GDM1 (cell line): ENCODE measurements around the gene OR14I1.
A peak's percentile ranks its signal among the peaks of the same experiment; 100 is the strongest.

Experiments
- DNase-seq: peaks from one replicate; lab custom pipeline; 2025; lab: John Stamatoyannopoulos, UW

Gene OR14I1

GRCh38 chr1:248702714-248703113 lies at the start of gene OR14I1:
TSS of gene OR14I1 (minus strand) at chr1:248702766.
- no peak for DNase-seq

DNA sequence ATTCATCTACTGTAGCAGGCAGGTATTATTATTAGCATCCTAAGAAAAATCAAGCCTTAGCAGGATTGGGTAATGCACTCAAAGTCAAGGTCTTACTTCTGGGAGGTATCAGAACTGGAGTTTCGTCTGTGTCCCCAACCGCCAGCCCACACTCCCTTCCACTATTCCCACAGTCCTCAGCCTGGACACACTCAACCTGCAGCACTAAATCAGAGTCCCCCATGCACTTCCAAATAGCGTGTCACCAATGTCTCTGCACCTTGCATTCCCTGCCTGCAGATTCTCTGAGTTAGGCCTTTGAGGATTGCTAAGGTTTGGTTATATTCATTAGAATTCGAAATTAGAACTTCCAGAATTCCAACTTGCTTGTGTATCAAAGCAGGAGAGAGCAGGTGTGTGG lies 49.1 kb upstream of the OR14I1 start:
- DNase-seq, result no peak

- no peak for DNase-seq
Measured at GRCh38 chr1:248751142-248751541, 48.6 kb upstream of the OR14I1 start.

DNA sequence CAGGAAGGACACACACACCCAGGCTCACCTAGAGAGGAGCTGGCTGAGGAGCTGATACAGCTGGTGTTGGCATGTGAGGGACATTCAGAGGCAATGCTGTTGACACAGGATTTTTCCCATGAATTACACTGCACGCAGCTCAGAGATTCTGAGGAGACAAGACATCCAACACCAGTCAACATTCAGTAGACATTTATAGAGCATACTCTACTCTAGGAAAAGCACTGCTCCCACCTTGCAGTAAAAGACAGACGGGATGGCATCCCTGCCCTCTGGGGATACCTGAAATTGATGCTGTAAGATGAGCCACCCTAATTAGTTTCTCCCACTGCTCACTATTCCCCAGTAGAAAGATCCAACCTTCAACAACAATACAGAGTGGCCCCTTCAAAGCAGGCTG lies 47.9 kb upstream of the OR14I1 start:
- no peak for DNase-seq

DNA sequence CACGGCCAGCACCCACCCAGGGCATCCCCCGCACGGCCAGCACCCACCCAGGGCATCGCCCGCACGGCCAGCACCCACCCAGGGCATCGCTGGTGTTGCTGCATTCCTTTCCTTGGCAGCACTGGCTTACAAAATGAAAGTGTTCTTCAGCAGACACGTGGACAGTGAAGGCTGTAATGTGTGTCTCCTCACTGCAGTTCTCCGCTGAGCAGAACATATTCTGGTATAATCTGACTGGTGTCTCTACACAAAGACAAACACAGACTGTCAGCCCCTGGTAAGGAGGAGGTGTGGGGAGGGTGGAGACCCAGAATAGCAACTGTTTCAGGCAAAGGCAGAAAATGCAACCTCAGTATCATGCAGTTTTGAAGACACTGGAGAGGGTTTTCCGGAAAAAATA lies 45.6 kb upstream of the OR14I1 start:
- DNase-seq, result no peak

- no peak for DNase-seq
Measured at GRCh38 chr1:248740876-248741275, 38.3 kb upstream of the OR14I1 start.

GRCh38 chr1:248739572-248740205 lies 37.1 kb upstream of the OR14I1 start:
- DNase-seq, result no peak

DNA sequence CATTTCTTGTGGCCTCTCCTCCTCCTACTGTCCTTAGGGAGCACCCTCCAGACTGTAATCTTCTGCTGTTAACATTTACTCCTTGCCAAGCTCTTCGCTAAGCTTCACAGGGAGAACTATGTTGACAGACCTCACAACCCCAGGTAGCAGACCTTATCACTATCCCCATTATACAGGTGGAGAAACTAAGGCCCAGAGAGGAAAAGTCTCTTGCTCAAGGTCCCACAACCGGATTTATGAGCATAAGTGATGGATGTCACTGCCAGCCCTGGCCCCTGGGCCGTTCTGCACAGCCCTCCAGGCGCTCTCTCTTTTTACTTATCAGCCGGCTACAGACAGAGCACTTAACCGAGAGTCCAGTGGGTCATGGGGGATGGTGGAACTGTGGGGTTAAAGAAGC lies 34.9 kb upstream of the OR14I1 start:
- no peak for DNase-seq

DNA sequence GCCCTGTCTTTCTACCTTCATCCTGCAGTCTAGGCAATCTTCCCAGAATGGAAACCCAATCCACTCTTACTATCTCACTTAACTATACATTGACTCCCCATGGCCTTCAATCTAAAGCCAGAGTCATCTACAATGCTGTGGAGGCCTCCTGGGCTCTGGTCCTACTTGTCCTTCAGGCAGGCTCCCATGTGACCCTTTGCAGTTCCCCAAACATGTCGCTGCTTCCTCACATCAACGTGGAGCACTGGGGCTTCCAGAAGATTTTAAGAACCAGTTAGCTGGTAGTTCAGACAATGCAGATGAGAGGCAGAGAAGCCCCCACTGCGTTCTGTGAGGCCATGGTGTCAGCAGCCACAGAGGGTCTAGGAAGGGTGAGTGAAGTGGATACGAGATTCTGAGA lies 34.4 kb upstream of the OR14I1 start:
- DNase-seq, result no peak

DNA sequence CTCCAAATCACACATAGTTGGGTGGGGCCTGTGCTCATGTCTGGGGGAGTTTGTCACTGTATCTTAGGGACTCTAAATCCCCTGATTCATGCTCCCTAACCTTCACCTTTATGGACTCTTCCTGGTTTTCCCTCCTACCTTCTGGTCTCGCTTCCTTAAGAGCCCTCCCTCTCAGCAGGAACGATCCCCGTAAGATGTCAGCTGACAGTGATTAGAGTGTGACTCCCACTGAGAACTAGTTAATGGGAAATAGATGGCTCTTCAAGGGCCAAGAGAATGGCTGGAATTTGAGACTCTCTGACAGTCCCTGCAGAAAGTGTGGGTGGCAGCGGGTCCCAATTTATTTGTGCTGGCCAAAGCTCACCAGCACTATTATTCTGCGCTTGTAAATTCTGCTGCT lies 31.0 kb upstream of the OR14I1 start:
- no peak for DNase-seq

- no peak for DNase-seq
Measured at GRCh38 chr1:248730507-248731335, 28.2 kb upstream of the OR14I1 start.

DNA sequence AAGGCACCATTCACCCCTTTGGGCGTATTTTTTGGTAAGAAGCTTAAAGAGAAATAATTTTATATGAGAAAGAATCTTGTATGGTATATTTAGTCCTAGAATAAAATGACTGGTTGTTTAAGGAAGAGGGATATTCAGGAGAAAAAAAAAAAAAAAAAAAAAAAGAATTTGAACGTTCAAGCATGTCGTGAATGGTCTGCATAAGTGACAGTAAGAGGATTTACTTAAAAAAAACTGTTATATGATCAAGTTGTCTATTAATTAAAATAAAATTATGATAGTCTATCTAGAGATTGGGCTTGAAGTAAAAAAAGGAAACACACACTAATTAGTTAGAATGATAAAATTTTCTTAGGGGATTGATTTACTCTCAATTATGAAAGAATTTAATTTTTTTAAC lies 11.7 kb upstream of the OR14I1 start:
- no peak for DNase-seq

DNA sequence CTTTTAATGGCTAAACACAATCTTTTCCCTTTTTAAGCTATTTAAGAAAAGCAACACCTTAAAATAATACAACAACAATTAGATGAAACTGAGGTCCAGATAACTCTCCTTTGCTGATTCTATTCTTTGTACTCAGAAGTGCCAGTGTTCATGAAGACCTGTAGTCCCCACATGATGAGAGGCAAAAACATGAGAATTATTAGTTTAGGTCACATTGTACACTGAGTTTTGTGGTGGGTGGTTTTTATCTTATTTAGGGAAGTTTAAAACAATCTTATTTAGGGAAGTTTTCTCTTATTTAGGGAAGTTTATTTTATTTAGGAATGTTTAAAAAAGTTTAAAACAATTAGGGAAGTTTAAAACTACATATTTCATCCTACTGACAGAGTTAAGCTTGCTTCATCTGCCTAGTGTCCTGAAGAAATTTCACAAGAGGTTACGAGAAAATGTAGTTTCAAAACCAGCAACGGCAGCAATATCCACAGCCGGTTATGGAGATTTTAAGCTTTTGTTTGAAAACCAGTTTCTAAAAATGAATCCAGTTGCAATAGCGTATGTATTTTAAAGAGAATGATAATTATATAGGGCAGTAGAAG lies 7.8 kb upstream of the OR14I1 start:
- no peak for DNase-seq

DNA sequence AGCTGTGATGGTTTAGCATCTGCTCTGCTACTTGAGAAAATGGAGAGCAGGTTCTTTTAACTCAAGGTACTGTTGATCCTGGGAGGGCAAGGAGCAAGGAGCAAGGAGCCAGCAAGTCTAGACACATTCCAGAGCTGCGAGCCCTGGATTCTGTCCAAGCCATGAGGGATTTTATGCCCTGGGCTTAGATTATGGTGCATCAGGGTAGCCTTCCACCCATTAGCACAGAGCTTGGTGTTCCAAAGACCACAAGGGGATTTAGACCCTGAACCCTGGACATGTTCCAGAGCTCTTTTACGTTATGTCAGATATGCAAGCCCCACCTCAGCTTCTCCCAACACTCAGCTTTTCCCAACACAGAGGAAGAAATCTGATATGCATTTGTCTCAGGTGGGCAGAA lies 2.0 kb upstream of the OR14I1 start:
- DNase-seq, result no peak

- DNase-seq, result no peak
Measured at GRCh38 chr1:248703674-248704073, 1.1 kb upstream of the OR14I1 start.

GRCh38 chr1:248699099-248699498 lies 3.5 kb downstream of the OR14I1 start:
- no peak for DNase-seq

DNA sequence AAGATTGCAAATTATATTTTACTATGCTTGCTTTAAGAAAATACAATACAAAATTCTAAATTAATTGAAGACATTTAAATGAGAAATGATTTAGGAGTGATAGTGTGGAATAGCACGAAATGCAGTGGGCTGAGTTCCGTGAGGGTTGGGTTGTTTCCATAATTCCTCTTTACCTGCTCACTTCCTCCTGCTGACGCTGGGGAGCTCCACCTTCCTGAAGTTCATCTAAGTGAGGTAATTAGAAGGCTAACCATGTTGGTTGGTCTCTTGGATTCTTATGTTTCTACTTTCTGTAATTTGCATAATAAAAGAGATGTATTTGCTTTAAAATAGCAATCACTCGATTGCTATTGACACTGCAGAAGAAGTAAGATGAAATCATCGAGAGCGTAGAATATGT lies 4.7 kb downstream of the OR14I1 start:
- no peak for DNase-seq

DNA sequence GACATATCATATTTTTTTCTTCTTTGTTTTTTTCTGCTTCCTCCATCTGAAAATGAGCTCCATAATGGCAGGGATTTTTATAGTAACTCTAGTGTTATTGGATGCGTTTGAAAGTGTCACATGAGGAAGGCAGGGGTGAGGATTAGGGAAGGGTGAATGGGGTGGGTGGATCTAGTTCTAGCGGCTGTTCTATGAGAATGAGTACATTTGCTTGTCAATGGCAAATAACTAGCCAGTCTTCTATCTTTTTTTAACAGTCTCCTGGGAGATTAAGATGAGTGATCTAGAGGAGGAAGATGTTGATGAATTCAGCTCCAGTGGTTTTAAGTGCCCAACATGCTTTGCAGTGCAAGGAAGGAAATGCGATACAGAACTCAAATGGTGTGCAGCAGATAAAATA lies 5.8 kb downstream of the OR14I1 start:
- DNase-seq, result no peak

DNA sequence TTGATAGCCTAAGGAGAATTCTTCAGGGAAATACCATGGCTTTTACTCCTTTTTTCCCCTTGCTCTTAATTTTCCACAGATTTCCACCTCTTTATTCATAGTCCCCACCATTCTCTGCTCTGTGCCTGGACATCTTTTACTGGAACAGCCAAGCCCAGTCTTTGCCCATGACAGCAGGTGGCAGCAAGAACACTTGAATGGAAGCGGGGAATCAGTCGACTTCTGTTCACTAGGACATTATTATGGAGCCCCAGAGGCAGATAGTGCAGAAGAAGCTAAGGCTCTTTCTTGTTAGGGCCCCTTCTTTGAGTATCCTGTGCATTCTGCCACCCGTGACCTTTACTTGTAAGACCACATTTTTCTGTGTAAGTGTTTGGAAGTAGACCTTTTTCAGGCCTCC lies 6.3 kb downstream of the OR14I1 start:
- peak; percentile 34 for DNase-seq

DNA sequence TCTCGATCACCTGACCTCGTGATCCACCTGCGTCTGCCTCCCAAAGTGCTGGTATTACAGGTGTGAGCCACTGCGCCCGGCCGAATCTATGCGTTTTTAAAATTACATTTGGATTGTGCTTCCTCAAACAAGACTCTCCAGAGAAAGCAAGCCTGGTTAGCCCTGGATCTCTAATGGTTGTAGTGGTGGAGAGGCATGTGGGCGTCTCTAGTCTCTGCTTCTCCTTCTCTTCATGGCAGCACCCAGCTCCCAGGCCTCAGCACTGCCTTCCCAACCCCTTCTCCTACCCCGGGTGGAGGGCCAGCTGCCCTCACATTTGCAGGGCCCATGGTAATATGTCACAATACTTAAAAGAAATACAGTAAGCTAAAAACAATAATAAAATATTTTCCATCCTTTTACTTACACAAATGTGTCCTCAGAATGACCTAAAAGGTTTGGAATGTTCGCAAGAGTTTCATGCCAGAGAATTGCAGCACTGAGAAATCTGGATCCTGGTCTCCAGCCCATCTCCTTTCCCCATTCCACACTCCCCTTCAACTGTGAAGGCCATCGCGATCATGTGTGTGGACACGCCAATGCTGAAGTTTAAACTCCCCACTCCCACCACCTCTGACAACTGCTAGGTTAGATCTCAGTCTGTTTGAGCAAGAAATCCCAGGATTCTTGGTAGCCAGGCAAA lies 7.0 kb downstream of the OR14I1 start:
- no peak for DNase-seq

GRCh38 chr1:248691567-248692155 lies 10.9 kb downstream of the OR14I1 start:
- DNase-seq, result no peak

DNA sequence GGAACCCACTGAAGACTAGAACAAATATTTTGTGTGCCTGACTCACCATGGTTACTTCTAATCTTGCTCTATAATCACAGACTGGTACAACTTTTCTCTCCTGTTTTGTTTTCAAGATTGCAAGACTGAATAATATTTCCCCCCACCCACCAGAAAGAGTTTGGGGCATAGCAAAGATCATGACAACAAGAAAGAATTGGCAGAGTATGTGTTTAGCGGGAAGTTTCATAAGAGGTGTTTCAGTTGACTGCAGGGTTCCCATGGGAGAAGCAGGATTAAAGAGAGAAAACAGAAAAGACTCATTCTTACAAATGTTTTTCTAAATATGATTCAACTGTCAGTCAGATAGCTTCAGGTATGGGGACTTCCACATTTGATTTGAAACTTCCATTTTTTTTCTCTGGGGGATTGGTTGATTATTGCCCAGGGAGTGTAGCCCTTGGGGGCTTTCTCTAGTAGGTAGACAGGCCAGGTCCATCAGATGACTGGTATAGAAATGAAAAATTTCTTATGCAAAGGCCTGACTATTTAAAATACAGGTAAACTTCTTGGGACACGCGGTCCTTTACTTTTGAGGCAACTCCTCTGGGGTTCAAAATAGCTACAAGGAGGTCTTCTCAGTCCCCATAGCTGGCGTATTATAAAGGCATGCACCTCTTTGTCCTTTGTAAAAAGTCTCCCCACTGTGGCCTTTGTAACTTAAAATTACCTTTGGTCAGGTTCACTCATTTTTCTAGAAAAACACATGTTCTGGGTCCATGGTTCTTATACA lies 13.9 kb downstream of the OR14I1 start:
- DNase-seq, result no peak
